Suprapubic skin (tissue), 4 donors: ENCODE results near the gene EFCAB7. TPM values are rescaled to one million over a fixed set of nuclear protein-coding genes. Genes with fewer than 3 reads are reported as not detected.

Experiments
- DNase-seq, 2 donors: peaks; one replicate each; pipeline ENCODE4 v3.0.0-alpha.2; 2019; ENCODE audit warnings: low spot score in 2 of 2
- H3K27ac ChIP-seq: fragments of 200-600 bp; sonication (generic); one replicate; pipeline ENCODE4 v1.5.1; 2019
- H3K27me3 ChIP-seq: fragments of 200-600 bp; sonication (generic); one replicate; pipeline ENCODE4 v1.5.1; 2019
- H3K36me3 ChIP-seq: fragments of 200-600 bp; sonication (generic); one replicate; pipeline ENCODE4 v1.5.1; 2019
- H3K4me1 ChIP-seq: fragments of 200-600 bp; sonication (generic); one replicate; pipeline ENCODE4 v1.5.1; 2019
- H3K4me3 ChIP-seq: fragments of 200-600 bp; sonication (generic); one replicate; pipeline ENCODE4 v1.5.1; 2019; ENCODE audit warnings: mild to moderate bottlenecking
- H3K9me3 ChIP-seq: fragments of 200-600 bp; sonication (generic); one replicate; pipeline ENCODE4 v1.5.1; 2019
- EP300 ChIP-seq: sonication (generic); formaldehyde crosslinking; IDR thresholded peaks from one replicate; pipeline ENCODE4 v1.6.1; 2017; ENCODE audit warnings: antibody characterized with exemption
- POLR2A ChIP-seq, 2 donors: fragments of 450-650 bp; IDR thresholded peaks; one replicate each; pipeline ENCODE4 v1.6.1; 2017; ENCODE audit warnings: antibody characterized with exemption in 2 of 2, mild to moderate bottlenecking in 2 of 2, moderate library complexity in 2 of 2
- POLR2AphosphoS5 ChIP-seq, 3 donors: sonication (generic); formaldehyde crosslinking; IDR thresholded peaks; one replicate each; pipeline ENCODE4 v1.6.1; 2017; ENCODE audit warnings: antibody characterized with exemption in 3 of 3
- WGBS: methylation state at CpG from one replicate; pipeline ENCODE4 v1.1.5; 2018; 5-methylcytosine and 5-hydroxymethylcytosine counted together
- total RNA-seq, 4 donors: library from RNA; depleted of rRNA; stranded (reverse); fragments of >200 nt; gene quantifications; one replicate each; pipeline ENCODE4 v1.1.0, GENCODE V29; 2016
- TF ChIP-seq, protein P1 (sequence below), 2 donors: fragments of 200-600 bp in 1 of 2; fragments of 450-650 bp in 1 of 2; sonication (generic) in 1 of 2; IDR thresholded peaks; one replicate each; pipeline ENCODE4 v1.5.1; 2016 to 2019; ENCODE audit warnings: antibody characterized with exemption in 2 of 2, mild to moderate bottlenecking in 1 of 2, moderate library complexity in 1 of 2

Gene EFCAB7
- total RNA-seq, 4 donors from 2014 or later, result 2.8 to 14.1 (median 8.0) TPM

DNA sequence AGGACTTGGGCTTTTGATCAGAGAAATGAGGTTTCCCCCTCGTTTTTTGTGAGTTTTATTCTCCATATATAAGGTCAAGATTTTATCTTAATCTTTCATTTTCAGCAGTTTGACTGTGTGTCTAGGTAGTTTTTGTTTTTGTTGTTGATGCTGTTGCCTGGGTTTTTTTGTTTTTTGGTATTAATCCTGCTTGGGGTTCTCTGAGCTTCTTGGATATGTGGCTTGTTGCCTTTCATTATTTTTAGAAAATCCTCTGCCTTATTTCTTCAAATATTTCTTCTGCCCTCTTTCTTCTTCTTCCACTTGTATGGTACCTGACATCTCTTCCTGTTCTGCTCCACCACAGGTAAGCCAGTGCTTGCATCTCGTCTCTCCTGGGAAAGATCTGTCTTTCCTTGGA is 25.0 kb downstream of the EFCAB7 start:
- WGBS, result 72% methylated on average over 2 of the region's 2 CpGs
- H3K27ac ChIP-seq, result peak overlapping the region; percentile 83

DNA sequence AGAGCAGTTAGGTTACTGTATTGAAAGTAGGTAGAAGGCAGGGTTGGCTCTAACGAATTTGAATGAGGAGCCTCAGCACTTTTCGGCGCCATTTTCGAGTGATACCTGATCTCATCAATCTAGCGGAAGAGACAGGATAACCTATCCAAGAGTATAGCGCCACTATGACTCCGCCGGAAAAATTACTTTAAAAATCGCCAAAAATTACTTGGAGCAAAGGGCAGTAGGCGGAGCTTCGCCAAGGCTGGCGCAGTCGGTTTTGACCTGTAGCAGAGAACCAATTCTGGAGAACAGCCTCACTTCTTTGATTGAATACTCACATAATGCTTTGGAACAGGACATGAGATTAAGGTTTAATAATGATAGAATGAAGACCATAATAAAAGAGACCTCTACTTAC is 25.6 kb downstream of the EFCAB7 start:
- H3K27ac ChIP-seq, result no peak overlapping the region
- H3K4me3 ChIP-seq, result no peak overlapping the region
- no peak for DNase-seq
- TF ChIP-seq POLR2AphosphoS5 (IDR thresholded peaks at IDR 0.05) (no peak), POLR2A (IDR thresholded peaks at IDR 0.05) (no peak), EP300 (no peak)
- TF ChIP-seq, protein P1, sequence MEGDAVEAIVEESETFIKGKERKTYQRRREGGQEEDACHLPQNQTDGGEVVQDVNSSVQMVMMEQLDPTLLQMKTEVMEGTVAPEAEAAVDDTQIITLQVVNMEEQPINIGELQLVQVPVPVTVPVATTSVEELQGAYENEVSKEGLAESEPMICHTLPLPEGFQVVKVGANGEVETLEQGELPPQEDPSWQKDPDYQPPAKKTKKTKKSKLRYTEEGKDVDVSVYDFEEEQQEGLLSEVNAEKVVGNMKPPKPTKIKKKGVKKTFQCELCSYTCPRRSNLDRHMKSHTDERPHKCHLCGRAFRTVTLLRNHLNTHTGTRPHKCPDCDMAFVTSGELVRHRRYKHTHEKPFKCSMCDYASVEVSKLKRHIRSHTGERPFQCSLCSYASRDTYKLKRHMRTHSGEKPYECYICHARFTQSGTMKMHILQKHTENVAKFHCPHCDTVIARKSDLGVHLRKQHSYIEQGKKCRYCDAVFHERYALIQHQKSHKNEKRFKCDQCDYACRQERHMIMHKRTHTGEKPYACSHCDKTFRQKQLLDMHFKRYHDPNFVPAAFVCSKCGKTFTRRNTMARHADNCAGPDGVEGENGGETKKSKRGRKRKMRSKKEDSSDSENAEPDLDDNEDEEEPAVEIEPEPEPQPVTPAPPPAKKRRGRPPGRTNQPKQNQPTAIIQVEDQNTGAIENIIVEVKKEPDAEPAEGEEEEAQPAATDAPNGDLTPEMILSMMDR (IDR thresholded peaks at IDR 0.05), result no peak
- H3K27me3 ChIP-seq, result no peaks in the 10 kb centered on the region
- WGBS, result 89% methylated on average over 13 of the region's 13 CpGs
- H3K4me1 ChIP-seq, result peaks cover 5% of the 10 kb centered on the region
- H3K9me3 ChIP-seq, result no peaks in the 10 kb centered on the region
- no peaks in the 10 kb centered on the region for H3K36me3 ChIP-seq

More for the DNA sequence above, 25.0 kb downstream of the EFCAB7 start:
- Histone ChIP-seq H3K36me3 (no peaks in the 10 kb centered on the region), H3K9me3 (no peaks in the 10 kb centered on the region), H3K27me3 (no peaks in the 10 kb centered on the region), H3K4me3 (no peak overlapping the region), H3K4me1 (peaks cover 5% of the 10 kb centered on the region)
- TF ChIP-seq POLR2A (IDR thresholded peaks at IDR 0.05), result no peak
- no peak for TF ChIP-seq EP300
- TF ChIP-seq, protein P1 (IDR thresholded peaks at IDR 0.05), result no peak
- TF ChIP-seq POLR2AphosphoS5 (IDR thresholded peaks at IDR 0.05), result no peak
- no peak for DNase-seq

DNA sequence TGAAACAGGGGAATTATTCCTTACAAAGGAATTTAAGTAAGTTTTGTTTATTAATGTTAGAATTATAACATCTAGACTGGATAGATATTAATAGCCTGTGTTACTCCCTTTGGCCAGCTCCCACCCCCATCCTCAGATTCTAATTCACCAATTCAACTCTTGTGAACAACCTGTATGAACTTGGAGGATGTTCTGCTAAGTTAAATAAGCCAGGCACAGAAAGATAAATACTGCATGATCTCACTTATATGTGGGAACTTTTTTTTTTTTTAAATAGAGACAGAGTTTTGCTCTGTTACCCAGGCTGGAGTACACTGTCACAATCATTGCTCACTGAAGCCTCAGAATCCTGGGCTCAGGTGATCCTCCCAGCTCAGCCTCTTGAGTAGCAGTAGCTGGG is 32.2 kb downstream of the EFCAB7 start:
- H3K4me1 ChIP-seq, result no peaks in the 10 kb centered on the region
- H3K9me3 ChIP-seq, result no peaks in the 10 kb centered on the region
- H3K27ac ChIP-seq, result no peak overlapping the region
- no peak for TF ChIP-seq EP300
- no peak for TF ChIP-seq POLR2A (IDR thresholded peaks at IDR 0.05)
- TF ChIP-seq, protein P1 (IDR thresholded peaks at IDR 0.05), result no peak
- no peak for TF ChIP-seq POLR2AphosphoS5 (IDR thresholded peaks at IDR 0.05)
- H3K4me3 ChIP-seq, result no peak overlapping the region
- no peaks in the 10 kb centered on the region for H3K27me3 ChIP-seq
- H3K36me3 ChIP-seq, result peaks cover 4% of the 10 kb centered on the region
- no peak for DNase-seq

DNA sequence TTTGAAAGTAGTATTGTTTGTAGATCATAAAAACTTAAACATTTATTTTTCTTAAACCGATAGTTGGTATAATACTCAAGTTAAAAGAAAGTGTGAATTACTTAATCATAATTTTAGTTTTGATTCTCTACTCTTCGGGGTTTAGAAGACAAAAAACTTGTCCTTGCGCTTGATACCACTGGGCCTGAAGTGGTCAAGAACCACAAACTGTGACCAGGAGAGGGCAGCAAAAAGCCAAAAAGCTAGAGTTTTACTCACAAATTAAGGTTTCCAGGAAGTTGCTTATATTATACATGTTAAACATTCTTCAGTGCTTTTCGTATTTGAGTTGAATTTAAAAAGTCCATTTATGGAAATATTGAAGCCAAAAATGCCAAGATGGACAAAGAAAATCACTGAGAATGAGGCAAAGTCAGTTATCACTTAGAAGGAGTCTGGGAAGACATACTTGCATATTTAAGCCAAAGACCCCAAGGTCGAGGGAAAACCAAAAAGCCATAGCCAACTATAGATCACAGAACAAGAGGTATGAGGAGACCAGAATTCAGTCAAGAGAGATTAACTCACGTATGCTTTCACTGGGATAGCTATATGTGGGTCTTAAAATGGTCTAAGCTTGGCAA is 34.2 kb downstream of the EFCAB7 start:
- Histone ChIP-seq H3K4me1 (no peaks in the 10 kb centered on the region), H3K27ac (no peak overlapping the region), H3K27me3 (no peaks in the 10 kb centered on the region), H3K36me3 (peaks cover 4% of the 10 kb centered on the region), H3K9me3 (no peaks in the 10 kb centered on the region), H3K4me3 (no peak overlapping the region)
- TF ChIP-seq, protein P1 (IDR thresholded peaks at IDR 0.05), result no peak
- TF ChIP-seq POLR2AphosphoS5 (IDR thresholded peaks at IDR 0.05) (no peak), EP300 (no peak), POLR2A (IDR thresholded peaks at IDR 0.05) (no peak)
- DNase-seq, result no peak
- 86% methylated on average over 6 of the region's 6 CpGs for WGBS

DNA sequence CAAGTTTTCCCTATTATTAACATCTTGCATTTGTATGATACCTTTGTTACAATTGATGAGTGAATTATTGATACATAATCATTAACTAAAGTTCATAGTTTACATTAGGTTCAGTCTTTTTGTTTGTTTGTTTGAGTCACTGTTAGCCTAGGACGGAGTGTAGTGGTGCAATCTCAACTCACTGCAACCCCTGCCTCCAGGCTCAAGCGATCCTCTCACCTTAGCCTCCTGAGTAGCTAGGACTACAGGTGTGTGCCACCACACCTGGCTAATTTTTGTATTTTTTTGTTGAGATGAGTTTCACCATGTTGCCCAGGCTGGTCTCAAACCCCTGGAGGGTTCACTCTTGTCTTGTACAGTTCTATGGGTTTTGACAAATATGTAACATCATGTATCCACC is 36.0 kb downstream of the EFCAB7 start:
- no peak overlapping the region for H3K4me3 ChIP-seq
- H3K4me1 ChIP-seq, result no peaks in the 10 kb centered on the region
- 95% methylated on average over 2 of the region's 2 CpGs for whole genome bisulfite sequencing
- no peaks in the 10 kb centered on the region for H3K27me3 ChIP-seq
- H3K36me3 ChIP-seq, result peaks cover 4% of the 10 kb centered on the region
- DNase-seq, result no peak
- no peak overlapping the region for H3K27ac ChIP-seq
- H3K9me3 ChIP-seq, result no peaks in the 10 kb centered on the region
- TF ChIP-seq POLR2A (IDR thresholded peaks at IDR 0.05), result no peak
- TF ChIP-seq POLR2AphosphoS5 (IDR thresholded peaks at IDR 0.05), result no peak
- TF ChIP-seq, protein P1 (IDR thresholded peaks at IDR 0.05), result no peak
- TF ChIP-seq EP300, result no peak
